ENCODE measurements around the gene AOX1.

GRCh38 chr2:200677721-200678532 lies 92.1 kb downstream of the AOX1 start:
- TF ChIP-seq, protein P1, sequence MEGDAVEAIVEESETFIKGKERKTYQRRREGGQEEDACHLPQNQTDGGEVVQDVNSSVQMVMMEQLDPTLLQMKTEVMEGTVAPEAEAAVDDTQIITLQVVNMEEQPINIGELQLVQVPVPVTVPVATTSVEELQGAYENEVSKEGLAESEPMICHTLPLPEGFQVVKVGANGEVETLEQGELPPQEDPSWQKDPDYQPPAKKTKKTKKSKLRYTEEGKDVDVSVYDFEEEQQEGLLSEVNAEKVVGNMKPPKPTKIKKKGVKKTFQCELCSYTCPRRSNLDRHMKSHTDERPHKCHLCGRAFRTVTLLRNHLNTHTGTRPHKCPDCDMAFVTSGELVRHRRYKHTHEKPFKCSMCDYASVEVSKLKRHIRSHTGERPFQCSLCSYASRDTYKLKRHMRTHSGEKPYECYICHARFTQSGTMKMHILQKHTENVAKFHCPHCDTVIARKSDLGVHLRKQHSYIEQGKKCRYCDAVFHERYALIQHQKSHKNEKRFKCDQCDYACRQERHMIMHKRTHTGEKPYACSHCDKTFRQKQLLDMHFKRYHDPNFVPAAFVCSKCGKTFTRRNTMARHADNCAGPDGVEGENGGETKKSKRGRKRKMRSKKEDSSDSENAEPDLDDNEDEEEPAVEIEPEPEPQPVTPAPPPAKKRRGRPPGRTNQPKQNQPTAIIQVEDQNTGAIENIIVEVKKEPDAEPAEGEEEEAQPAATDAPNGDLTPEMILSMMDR (IDR thresholded peaks at IDR 0.05; ENCODE audit: low read length), result no peak
- no peak for TF ChIP-seq EZH2 (optimal IDR thresholded peaks at IDR 0.05; ENCODE audit: low read depth, low read length)

Data from MM.1S (cell line).